ENCODE results near the gene KCNT1.

Gene KCNT1

DNA sequence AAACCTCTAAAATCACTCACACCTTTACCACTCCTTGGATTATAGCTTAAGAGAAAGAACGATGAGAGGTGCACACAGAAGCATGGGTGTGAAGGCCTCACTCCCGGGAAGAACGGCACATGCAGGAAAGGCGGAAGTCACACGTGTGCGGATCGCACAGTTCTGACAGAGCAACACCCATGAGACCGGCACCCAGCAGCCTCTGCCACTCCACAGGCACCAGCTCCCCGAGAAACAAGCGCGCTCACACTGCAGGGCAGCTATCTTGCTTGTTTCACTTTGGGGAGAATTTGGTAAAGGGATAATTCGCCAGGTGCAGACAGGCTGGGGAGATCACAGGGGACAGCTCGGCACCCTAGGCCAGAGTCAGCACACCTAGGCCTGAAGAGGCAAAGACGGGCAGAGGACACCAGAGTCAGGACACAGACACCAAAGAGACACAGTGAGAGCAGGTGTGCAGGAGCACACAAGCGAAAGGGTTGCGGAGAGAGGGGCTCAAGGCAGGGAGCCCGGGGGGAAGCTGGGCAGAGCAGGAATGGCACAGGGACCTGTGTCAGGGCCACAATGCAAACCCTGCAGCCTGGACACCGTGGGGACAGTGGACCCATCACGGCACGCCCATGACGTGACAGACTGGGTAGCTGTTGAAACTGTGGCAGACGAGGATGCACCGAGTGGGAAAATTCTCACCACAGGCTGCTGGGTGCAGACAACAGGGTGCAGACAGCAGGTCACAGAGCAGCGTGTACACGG, 123.6 kb downstream of the KCNT1 start:
- DNase-seq: no peak

DNA sequence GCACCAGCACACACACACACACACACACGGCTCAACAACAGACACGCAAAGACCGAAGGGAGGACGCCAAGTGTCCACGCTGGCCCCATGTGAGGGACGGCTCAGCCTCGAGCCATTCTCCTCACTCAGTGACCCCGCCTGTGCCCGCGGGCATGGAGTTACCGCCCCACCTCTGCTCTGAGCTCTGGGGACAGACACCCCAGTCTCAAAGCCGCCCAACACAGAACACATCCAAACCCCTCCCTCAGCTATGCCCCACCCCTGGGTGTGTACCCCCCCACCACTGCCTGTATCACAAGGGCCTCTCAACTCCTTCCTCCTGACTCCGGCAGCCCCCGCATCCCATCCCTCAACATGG, 124.2 kb downstream of the KCNT1 start:
- DNase-seq: no peak

DNA sequence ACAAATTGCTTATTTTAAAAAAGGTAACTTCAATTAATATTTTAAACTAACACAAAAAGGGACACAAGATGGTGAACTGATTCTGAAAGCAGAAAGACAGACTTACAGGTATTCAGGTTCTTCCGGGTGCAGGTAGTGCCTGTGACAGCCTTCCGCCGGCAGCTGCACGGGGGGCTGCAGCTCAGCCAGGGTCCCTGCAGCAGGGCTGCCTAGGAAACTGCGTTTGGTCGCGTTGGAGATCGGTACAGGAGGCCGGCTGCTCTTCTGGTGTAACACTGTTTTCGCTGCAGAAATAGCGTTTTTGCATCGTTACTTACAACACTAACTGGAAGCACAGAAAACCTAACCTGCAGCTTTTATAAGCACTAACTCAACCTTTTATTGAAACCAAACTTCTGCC, 125.3 kb downstream of the KCNT1 start:
- DNase-seq: no peak

DNA sequence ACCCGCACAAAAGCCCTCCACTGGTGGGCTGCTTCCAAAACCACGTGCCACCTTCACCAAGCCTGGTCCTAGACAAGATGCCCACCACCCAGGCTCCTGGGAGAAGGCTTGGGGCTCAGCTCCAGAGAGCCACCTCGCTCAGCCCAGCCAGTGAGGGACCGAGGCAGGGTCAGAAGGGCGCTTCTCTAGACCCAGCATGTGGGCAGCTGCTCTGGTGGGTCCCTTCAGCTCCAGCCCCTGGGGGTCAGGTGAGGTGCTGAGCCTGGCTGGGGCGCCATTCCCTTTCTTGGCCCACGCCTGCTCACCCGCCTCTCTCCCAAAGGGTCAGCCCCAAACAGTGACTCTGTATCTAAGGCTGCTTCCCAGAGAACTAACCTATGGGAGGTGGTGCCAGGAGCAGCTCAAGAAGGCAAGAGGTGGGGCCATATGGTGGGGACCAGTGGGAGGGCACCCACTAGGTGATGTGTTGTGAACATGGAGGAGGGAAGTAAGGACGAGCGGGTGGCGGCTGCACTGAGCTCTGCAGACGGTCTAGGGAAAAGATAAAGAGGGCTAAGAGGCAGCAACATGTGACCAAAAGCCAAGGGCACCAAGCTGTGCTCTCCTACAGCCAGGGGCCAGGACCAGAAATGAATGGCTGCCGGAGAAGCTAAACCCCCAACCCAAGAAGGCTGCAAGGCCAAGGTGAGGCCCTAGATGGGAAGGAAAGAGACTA, 126.0 kb downstream of the KCNT1 start:
- DNase-seq: no peak

DNA sequence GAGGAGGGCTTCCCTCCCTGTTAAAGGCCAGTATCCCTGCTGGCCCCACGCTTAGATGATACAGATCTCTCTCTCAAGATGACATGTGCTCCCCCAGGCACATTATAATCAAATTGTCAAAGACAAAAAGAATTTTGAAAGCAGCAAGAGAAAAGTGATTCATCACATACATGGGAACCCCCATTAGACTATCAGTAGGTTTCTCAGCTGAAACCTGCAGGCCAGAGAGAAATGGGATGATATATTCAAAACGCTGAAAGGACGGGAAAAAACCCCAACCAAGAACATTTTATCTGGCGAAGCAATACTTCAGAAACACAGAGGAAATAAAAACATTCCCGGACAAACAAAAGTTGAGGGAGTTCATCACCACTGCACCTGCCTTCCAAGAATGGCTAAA, 126.7 kb downstream of the KCNT1 start:
- no peak for DNase-seq

DNA sequence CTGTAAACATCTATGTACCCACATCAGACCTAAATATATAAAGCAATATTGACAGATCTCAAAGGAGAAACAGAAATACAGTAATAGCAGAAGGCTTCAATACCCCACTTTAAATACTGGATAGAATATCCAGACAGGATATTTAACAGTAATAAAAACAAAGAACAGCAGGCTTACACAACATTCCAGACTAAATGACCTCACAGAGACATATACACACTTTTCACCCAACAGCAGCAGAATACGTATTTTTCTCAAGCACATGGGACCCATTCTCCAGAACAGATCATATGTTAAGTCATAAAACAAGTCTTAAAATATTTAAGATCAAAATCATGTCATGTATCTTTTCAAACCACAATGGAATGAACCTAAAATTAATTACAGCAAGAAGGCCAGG, 128.5 kb downstream of the KCNT1 start:
- DNase-seq: no peak

DNA sequence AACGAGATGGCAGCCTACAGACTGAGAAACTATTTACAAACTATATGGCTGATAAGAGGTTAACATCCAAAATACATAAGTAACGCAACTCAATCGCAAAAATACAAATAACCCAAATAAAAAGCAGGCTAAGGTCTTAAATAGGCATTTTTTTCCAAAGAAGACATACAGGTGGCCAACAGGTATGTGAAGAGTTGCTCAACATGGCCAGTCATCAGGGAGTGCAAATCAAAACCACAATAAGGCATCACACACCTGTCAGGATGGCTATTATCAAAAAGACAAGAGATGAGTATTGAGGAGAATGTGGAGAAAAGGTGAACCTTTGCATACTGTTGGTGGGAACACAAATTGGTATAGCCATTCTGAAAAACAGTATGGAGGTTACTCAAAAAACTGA, 131.9 kb downstream of the KCNT1 start:
- no peak for DNase-seq

DNA sequence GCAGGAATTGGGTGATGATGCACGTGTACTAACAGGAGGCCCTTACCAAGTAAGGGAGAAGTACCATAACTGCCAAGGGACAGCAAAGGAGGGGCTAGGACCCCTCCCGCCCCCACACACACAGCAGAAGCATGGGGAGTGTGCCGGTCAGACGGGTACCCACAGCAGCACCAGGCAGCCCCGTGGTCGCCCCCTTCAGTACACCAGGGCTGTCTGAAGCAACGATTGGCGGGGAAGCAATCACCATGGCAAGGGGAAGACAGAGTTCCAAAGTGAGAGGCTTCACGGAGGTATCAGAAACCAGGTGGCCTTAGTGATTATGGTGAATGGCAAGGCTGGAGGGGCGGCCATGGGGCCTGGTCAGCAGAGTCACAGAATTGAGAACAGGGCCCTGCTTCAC, 133.1 kb downstream of the KCNT1 start:
- no peak for DNase-seq

DNA sequence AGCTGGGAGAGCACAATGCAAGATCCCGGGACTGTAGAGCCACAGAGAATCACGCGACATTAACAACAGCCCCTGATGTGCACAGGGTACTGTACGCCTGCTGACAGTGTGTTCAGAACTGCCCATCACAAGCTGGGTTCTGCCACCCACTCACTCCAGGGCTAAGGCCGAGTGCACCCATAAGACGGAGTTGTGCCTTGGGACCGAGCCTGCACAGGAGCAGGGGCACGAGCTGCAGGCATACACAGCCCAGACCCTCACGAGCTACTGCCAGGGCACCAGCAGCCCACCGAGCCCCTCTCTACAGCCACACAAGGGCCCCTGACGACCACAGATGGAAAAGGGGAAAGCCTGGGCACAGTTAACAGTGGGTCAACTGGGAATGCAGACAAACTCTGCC, 137.5 kb downstream of the KCNT1 start:
- DNase-seq: no peak

DNA sequence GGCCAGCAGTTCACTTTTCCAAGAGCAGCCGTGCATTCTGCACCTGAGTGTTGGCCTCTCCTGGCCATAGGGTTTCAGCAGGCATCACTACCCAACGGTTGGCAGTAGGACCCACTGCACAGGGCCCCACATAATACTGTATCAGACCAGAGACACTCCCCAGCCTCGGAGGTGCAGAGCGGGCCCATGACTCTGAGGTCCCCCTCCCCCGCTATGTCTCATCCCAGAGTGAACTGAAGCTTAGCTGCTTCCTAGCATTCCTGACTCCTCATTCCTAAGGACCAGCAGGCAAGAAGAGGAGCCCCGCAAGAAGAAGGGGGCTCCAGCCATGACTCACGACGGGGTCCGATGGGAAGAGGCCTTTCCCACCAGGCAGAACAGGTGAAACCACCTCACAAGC, 138.1 kb downstream of the KCNT1 start:
- DNase-seq: no peak

DNA sequence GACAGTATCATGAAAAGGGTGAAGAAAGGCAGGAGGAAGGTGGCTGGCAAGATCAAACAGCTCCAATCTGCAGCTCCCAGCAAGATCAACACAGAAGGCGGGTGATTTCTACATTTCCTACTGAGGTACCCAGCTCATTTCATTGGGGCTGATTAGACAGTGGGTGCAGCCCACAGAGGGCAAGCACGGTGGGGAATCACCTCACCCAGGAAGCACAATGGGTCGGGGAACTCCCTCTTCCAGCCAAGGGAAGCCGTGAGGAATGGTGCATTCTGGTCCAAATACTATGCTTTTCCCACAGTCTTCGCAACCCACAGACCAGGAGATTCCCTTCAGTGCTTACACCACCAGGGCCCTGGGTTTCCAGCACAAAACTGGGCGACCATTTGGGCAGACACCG, 138.6 kb downstream of the KCNT1 start:
- no peak for DNase-seq
